ENCODE measurements around the gene NUP188.

- TF ChIP-seq, protein P1, sequence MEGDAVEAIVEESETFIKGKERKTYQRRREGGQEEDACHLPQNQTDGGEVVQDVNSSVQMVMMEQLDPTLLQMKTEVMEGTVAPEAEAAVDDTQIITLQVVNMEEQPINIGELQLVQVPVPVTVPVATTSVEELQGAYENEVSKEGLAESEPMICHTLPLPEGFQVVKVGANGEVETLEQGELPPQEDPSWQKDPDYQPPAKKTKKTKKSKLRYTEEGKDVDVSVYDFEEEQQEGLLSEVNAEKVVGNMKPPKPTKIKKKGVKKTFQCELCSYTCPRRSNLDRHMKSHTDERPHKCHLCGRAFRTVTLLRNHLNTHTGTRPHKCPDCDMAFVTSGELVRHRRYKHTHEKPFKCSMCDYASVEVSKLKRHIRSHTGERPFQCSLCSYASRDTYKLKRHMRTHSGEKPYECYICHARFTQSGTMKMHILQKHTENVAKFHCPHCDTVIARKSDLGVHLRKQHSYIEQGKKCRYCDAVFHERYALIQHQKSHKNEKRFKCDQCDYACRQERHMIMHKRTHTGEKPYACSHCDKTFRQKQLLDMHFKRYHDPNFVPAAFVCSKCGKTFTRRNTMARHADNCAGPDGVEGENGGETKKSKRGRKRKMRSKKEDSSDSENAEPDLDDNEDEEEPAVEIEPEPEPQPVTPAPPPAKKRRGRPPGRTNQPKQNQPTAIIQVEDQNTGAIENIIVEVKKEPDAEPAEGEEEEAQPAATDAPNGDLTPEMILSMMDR (IDR thresholded peaks at IDR 0.05; ENCODE audit: poor library complexity, severe bottlenecking): no peak
- TF ChIP-seq, protein P2, sequence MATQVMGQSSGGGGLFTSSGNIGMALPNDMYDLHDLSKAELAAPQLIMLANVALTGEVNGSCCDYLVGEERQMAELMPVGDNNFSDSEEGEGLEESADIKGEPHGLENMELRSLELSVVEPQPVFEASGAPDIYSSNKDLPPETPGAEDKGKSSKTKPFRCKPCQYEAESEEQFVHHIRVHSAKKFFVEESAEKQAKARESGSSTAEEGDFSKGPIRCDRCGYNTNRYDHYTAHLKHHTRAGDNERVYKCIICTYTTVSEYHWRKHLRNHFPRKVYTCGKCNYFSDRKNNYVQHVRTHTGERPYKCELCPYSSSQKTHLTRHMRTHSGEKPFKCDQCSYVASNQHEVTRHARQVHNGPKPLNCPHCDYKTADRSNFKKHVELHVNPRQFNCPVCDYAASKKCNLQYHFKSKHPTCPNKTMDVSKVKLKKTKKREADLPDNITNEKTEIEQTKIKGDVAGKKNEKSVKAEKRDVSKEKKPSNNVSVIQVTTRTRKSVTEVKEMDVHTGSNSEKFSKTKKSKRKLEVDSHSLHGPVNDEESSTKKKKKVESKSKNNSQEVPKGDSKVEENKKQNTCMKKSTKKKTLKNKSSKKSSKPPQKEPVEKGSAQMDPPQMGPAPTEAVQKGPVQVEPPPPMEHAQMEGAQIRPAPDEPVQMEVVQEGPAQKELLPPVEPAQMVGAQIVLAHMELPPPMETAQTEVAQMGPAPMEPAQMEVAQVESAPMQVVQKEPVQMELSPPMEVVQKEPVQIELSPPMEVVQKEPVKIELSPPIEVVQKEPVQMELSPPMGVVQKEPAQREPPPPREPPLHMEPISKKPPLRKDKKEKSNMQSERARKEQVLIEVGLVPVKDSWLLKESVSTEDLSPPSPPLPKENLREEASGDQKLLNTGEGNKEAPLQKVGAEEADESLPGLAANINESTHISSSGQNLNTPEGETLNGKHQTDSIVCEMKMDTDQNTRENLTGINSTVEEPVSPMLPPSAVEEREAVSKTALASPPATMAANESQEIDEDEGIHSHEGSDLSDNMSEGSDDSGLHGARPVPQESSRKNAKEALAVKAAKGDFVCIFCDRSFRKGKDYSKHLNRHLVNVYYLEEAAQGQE (IDR thresholded peaks at IDR 0.05; ENCODE audit: borderline replicate concordance): no peak
- TF ChIP-seq POLR2AphosphoS5 (IDR thresholded peaks at IDR 0.05) (no peak), EZH2 (IDR thresholded peaks at IDR 0.05; ENCODE audit: borderline replicate concordance, insufficient read depth, low read length, poor library complexity, severe bottlenecking) (no peak)
These were observed 43.5 kb upstream of the NUP188 start for GRCh38 chr9:128903871-128904620.
